ENCODE data around the gene LIPE. TPM values are rescaled to one million over a fixed set of nuclear protein-coding genes. Genes with fewer than 3 reads are reported as not detected.
"Not testable (repeated sequence)": the region's sequence is repeated elsewhere in the genome, so short reads cannot be mapped to it uniquely, and the experiment has no call there.

The LIPE gene
- total RNA-seq, 1 experiment from 2014 or later: not detected

DNA sequence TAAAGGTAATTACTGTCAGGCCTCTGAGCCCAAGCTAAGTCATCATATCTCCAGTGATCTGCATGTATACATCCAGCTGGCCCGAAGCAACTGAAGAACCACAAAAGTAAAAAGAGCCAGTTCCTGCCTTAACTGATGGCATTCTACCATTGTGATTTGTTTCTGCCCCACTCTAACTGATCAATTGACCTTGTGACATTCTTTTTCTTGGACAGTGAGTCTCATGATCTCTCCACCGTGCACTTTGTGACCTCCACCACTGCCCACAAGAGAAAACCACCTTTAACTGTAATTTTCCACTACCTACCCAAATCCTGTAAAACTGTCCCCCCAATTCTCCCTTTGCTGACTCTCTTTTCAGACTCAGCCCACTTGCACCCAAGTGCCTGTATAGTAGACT lies 32.7 kb upstream of the LIPE start:
- no peak overlapping the region for H3K4me3 ChIP-seq
- H3K27me3 ChIP-seq: peaks cover 2% of the 10 kb centered on the region; the same call in 1 of the 2 replicates
- peaks cover 5% of the 10 kb centered on the region; the same call in 1 of the 2 replicates for H3K9me3 ChIP-seq
- H3K36me3 ChIP-seq: no peaks in the 10 kb centered on the region
- no peak for DNase-seq

DNA sequence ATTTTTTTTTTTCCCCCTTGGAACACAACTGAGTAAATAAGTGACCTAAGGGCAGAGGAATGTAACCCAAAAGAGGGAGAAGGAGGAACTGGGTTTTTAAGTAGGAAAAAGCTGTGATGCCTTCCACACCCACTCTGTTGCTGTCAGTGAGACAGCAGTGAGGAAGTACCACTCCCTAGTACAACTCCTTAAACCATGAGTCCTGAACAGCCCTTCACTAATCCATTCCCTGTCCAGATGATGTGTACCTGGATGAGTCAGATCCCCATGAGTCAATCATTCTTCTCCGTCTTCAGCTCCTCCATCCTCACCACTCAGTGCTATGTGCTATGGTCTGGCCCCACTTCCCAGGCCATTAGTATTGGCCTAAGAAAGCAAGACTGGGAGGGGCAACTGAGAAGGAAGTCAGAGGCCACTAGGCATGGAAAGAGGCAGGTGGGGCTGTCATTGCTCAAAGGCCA lies 28.5 kb upstream of the LIPE start:
- Histone ChIP-seq H3K4me3 (no peak overlapping the region), H3K27me3 (peaks cover 4% of the 10 kb centered on the region; the same call in 1 of the 2 replicates), H3K9me3 (peaks cover 5% of the 10 kb centered on the region; the same call in 1 of the 2 replicates), H3K36me3 (no peaks in the 10 kb centered on the region)
- no peak for DNase-seq

DNA sequence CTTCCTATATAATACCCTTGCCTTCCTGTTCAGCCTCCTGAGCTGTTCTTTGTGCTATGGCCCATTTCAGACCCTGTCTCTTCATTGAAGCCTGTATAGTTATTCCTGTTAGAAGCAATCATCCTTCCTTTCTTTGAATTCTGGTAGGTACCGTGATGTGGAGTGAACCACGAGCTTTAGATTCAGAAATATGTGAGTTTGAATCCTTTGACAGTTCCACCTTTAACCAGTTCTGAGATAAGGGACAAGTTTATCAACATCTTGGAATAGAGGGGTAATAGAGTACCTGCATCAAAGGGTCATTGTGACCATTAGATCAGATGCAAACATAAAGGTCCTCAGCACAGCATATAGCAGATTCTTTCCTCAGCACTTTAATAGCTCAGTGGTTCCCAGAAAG lies 27.9 kb upstream of the LIPE start:
- DNase-seq: no peak
- no peak overlapping the region for H3K4me3 ChIP-seq
- peaks cover 4% of the 10 kb centered on the region; the same call in 1 of the 2 replicates for H3K27me3 ChIP-seq
- H3K36me3 ChIP-seq: no peaks in the 10 kb centered on the region
- H3K9me3 ChIP-seq: peaks cover 5% of the 10 kb centered on the region; the same call in 1 of the 2 replicates

DNA sequence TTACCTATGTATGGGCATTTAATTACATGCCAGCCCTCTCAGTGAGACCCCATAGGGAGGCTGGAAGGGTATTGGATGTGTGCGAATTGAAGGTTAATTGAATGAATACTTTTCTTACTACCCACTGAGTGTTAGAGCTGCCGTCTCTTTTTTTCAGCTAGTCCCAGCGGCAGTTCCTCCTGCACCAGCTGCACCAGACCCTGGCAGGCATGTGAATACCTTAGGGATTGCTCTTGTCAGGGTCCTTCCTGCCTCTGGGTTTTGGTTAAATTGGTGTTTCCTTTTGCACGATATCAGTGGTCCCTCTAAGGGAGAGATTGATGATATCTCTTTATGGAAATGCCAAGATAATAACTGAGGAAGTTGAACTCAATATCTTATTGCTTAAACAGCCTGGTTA lies 25.4 kb upstream of the LIPE start:
- Histone ChIP-seq H3K4me3 (no peak overlapping the region), H3K9me3 (no peaks in the 10 kb centered on the region), H3K27me3 (peaks cover 4% of the 10 kb centered on the region; the same call in 1 of the 2 replicates), H3K36me3 (no peaks in the 10 kb centered on the region)
- no peak for DNase-seq

DNA sequence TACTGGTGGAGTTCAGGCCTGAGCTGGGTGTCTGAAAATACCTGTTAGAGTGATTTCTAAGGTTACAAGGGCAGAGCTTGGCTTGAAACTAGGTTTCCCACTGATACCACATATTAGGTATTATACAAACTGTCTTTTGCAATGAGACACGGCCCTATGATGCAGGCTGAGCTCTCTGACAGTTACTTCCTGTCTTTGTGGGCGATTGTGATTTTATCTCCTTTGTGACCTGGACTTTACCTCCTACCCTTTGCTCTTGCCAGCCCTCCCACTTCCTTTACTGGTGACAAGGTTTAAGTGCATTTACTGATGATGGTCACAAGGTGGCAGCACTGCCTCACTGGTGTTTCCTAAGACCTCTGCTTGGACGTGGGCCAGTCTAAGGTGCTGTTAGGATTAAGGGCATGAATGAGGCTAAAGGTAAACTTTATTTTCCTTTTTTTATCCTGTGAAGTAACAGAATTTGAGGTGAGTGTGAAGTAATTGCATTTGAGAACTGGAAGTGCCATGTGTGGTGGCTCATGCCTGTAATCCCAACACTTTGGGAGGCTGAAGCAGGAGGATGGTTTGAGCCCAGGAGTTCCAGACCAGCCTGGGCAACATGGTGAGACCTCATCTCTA lies 23.2 kb upstream of the LIPE start:
- DNase-seq: peak; percentile 62
- H3K36me3 ChIP-seq: no peaks in the 10 kb centered on the region
- H3K4me3 ChIP-seq: no peak overlapping the region
- H3K27me3 ChIP-seq: peaks cover 2% of the 10 kb centered on the region; the same call in 1 of the 2 replicates
- H3K9me3 ChIP-seq: no peaks in the 10 kb centered on the region

DNA sequence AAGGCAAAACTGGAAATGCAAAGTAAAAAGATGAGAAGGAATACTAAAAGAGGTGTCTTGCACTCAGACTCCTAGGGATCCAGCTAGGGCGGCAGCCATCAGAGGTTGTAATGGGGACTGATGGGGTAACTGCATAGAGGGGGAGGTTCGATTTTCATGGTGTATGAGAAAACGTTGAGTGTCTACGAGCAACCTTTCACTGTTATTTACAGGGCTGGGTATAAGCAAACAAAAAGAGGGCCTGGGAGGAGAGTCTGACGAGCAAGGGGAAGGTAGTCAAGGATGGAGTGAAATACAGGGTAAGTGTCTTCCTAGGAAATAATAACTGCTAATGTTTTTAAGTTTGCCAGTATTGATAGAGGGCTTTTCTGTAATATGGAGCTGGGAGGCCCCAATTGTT lies 21.1 kb upstream of the LIPE start:
- H3K4me3 ChIP-seq, DNase-seq, H3K27me3 ChIP-seq, H3K36me3 ChIP-seq, H3K9me3 ChIP-seq: not testable (repeated sequence)

DNA sequence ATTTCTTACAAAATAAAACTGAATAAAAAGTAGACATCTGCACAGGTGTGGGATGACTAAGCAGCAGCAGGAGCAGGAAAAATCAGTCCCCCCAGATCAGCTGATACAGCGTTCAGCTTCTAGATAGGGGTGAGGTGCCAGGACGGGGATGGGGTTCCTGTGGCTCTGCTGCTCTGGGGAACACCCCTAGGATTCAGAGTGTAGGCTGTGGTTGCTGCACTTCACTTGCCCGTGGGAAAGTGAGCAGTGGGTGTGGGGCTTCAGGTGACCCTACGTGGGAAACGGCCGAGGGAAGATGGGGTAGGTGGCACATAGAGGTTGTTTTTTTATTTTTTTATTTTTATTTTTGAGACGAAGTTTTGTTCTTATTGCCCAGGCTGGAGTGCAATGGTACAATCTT lies 18.8 kb upstream of the LIPE start:
- no peaks in the 10 kb centered on the region for H3K36me3 ChIP-seq
- H3K4me3 ChIP-seq: no peak overlapping the region
- no peak for DNase-seq
- H3K9me3 ChIP-seq: no peaks in the 10 kb centered on the region
- peaks cover 3% of the 10 kb centered on the region; the same call in 1 of the 2 replicates for H3K27me3 ChIP-seq

DNA sequence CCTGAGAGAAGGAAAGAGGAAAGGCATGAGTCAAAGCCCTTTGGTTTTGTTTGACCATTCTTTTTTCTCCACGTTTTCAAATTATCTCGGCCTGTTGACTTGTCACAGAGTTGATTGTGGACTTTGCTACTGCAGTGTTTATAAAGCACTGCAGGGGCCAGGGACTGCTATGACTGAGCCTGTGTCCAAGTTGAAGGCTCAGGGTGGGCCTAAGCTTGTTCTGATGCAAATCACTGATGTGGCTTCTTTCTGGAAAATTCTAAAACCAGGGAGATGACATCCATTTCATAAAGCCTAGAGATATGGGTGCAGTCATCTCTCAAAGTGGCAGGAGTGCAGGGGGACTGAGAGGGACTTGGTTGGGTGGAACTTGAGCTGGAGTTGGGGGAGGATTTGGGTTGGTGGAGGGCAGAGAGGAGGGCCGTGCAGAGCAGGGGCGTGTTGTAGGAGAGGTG lies 16.8 kb upstream of the LIPE start:
- Histone ChIP-seq H3K4me3 (no peak overlapping the region), H3K36me3 (no peaks in the 10 kb centered on the region), H3K27me3 (peaks cover 5% of the 10 kb centered on the region; the same call in 1 of the 2 replicates), H3K9me3 (no peaks in the 10 kb centered on the region)
- DNase-seq: no peak

DNA sequence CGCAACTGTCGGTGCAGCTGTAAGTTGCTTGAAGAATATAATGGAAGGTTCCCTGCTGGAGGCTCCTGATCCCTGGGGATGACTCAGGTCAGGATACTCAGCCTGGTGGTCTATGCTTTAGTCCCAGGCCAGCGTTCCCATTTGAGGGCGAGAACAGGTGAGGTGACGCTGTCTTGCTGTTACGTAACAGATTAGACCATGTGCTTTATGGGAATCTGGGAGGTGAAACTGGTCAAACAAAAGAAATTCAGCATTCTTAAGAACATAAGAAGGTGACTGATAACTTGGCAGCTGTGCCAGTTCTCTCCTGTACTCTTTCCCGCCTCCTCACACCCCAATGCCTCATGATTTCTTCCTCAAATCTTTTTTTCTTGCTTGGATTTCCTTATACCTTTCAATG lies 15.6 kb upstream of the LIPE start, which contains the start of gene CXCL17:
CXCL17 (minus strand) TSS at position 114 of the 400 bp plus-strand sequence. CDS start 114 bp downstream, outside the sequence.
- Histone ChIP-seq H3K36me3 (no peaks in the 10 kb centered on the region), H3K9me3 (no peaks in the 10 kb centered on the region), H3K4me3 (no peak within 1 kb of the TSS), H3K27me3 (peaks cover 5% of the 10 kb centered on the region; the same call in 1 of the 2 replicates)
- DNase-seq: no peak

DNA sequence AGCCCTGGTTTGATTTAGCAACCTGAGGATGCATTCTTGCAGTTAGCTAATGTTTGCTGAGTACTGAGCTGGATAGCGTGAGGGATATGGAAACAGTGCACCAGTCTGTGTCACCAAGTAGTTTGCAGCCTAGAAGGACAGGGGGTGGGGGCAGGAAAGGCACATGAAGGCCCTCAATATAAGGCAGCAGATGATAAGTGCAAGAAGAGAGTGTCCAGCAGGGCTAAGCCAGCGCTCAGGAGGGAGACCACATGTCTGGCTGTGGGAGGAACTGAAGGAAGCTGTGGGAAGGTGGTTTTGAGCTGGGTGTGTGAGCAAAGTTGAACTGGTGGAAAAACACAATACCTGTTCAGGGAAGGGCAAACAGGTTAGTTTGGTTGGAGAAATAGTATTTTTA lies 13.9 kb upstream of the LIPE start:
- no peak overlapping the region for H3K4me3 ChIP-seq
- peaks cover 5% of the 10 kb centered on the region; the same call in 1 of the 2 replicates for H3K27me3 ChIP-seq
- no peaks in the 10 kb centered on the region for H3K36me3 ChIP-seq
- H3K9me3 ChIP-seq: no peaks in the 10 kb centered on the region
- DNase-seq: no peak

DNA sequence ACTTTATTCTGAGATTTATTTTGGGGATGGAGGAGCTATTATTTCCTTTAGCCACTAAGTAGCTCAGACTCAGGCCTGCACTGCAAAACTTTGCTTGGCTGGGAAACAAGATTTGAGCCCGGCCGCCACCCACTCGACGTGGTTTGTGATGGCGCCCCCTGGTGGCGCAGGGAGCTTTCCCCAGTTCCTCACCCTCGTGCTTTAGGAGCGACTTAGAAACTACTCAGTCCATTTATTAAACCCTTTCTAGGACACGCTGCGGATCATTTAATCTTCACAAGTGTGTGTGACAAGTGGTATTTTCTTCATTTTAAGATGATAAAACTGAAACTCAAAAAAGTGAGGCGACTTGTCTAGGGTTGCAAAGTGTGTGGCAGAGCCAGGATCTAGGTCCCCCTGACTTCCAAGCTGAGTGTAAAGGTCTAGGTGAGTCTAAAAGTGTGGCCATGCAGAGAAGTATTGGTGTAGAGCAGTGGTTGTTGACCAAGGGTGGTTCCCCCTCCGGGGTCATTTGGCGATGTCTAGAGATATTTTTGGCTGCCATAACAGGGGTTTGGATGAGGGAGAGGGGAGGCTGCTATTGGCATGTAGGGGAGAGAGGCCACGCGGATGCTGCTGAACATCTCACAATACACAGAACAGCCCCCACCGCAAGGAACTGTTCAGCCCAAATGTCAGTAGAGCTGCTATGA lies 13.3 kb upstream of the LIPE start:
- H3K27me3 ChIP-seq: peaks cover 5% of the 10 kb centered on the region; the same call in 1 of the 2 replicates
- no peaks in the 10 kb centered on the region for H3K36me3 ChIP-seq
- peak; percentile 80 for DNase-seq
- no peaks in the 10 kb centered on the region for H3K9me3 ChIP-seq
- no peak overlapping the region for H3K4me3 ChIP-seq

DNA sequence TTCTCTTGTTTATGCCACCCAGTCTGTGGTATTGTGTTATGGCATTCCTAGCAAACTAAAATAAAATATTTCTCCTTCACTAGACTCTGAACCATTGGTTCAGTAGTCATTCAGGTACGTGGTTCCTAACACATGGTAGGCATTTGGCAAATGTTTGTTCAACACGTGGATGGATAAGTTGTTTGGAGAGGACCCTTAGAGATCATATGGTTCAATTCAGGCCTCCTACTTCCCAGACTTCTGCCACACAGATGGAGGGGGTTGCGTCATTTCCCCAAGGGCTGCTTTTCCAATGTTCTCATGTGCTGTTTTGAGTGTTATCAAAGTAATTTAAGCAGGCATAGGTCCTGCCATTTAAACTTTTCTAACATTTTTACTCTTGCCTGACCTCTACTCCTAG lies 8.8 kb upstream of the LIPE start:
- peaks cover 2% of the 10 kb centered on the region; the same call in 1 of the 2 replicates for H3K27me3 ChIP-seq
- H3K36me3 ChIP-seq: no peaks in the 10 kb centered on the region
- no peak for DNase-seq
- no peaks in the 10 kb centered on the region for H3K9me3 ChIP-seq
- H3K4me3 ChIP-seq: no peak overlapping the region

DNA sequence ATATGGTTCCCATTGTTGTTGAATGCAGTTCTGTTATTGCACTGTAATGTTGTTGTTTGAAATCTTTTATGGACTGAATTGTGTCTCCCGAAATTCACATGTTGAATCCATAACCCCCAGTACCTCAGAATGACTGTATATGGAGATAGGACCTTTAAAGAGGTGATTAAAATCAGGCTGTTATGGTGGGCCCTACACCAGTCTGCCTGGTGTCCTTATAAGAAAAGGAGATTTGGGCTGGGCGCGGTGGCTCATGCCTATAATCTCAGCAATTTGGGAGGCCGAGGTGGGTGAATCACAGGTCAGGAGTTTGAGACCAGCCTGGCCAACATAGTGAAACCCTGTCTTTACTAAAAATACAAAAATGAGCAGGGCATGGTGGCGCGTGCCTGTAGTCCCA lies 8.1 kb upstream of the LIPE start:
- DNase-seq: no peak
- H3K9me3 ChIP-seq: no peaks in the 10 kb centered on the region
- H3K4me3 ChIP-seq: no peak overlapping the region
- H3K36me3 ChIP-seq: no peaks in the 10 kb centered on the region
- H3K27me3 ChIP-seq: no peaks in the 10 kb centered on the region

DNA sequence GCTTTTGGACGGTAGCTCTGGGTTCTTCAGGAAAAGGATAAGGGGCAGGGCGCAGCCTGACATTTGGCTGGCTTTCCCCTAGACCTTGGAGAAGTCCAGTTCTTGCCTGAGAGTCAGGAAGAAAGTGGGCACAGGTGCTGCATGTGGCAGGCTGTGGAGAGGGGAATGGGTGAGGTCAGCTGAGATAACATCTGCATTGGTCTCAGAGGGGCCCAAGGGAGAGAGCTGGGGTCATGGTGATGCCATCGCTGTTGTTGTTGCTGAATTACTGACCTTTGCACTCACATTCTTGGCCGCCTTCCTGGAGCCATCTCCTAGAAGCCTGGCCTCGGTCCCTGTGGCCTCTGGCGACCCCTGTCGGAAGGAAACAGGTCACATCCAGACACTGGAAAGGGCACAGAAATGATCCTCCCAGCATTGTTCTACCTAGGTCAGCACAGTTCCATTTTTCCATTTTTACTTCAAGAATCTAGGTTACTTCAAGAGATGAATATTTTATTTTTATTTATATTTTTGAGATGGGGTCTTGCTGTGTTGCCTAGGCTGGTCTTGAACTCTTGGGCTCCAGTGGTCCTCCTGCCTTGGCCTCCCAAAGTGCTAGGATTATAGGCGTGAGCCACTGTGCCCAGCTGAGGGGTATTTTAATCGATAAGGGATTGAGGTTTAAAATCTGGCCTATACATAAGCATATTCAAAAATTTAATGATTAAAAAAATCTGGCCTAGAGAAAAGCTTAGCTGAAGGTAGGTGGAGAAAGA lies 6.5 kb upstream of the LIPE start:
- H3K27me3 ChIP-seq: no peaks in the 10 kb centered on the region
- H3K9me3 ChIP-seq: no peaks in the 10 kb centered on the region
- peak; percentile 85 for DNase-seq
- no peak overlapping the region for H3K4me3 ChIP-seq
- no peaks in the 10 kb centered on the region for H3K36me3 ChIP-seq

DNA sequence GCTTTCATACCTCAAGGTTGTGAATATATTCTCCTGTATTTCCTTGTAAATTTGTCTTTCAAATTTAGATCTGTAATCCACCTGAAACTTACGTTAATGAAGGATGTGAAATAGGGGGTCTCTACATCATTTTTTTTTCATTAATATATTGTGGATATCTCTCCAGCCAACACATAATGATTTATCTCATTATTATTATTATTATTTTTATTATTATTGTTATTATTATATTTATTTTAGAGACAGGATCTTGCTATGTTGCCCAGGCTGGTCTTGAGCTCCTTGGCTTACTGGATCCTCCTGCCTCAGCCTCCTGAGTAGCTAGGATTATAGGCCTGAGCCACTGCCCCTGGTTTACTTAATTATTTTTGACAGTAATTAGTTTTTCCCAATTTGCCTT lies 4.3 kb upstream of the LIPE start:
- Histone ChIP-seq H3K36me3 (no peaks in the 10 kb centered on the region), H3K9me3 (no peaks in the 10 kb centered on the region), H3K27me3 (no peaks in the 10 kb centered on the region), H3K4me3 (no peak overlapping the region)
- no peak for DNase-seq

DNA sequence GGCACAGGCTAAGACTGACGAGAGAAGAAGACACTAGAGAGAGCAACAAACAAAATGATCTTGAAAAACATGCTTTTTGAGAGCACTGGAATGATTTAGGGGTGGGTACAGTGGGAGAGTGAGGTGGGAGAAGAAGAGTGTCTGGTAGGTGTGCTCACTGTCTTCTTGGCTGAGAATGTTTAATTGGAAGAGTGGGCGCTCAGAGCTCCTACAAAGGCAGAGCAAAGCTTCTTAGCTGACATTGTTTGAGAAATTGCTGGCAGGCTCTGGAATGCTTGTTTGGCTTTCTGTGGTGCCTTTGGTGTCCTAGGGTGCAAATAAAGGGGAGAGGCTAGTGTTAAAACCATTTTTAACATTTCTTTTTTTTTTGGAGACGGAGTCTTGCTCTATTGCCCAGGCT lies 1.5 kb upstream of the LIPE start:
- H3K36me3 ChIP-seq: no peaks in the 10 kb centered on the region
- H3K4me3 ChIP-seq: no peak overlapping the region
- H3K9me3 ChIP-seq: no peaks in the 10 kb centered on the region
- no peaks in the 10 kb centered on the region for H3K27me3 ChIP-seq
- DNase-seq: no peak

DNA sequence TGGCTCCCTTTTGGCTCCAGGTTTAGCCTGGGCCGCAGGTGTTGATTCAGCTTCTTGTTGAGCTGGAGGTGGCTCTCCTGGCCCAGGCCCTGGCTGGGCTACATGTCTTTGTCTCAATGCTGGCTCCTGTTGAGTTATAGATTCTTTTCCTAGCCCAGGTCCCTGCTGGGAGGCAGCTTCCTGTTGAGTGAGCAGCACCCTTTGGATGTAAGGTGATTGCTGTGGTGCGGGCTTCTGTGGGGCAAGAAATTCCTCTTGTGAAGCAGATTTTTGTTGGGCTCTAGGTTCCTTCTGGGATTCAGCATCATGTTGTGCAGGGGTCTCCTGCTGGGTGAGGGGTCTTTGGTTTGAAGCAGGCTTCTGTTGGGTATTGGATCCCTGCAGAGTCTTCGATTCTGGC lies 545 bp downstream of the LIPE start:
- H3K27me3 ChIP-seq: no peaks in the 10 kb centered on the region

More for the DNA sequence above, 545 bp downstream of the LIPE start:
- DNase-seq: no peak
- H3K9me3 ChIP-seq: no peaks in the 10 kb centered on the region
- no peak overlapping the region for H3K4me3 ChIP-seq
- H3K36me3 ChIP-seq: no peaks in the 10 kb centered on the region

Measured in MG63 (cell line).